GDM1 (cell line): ENCODE measurements around the gene INTS1.

Experiments used
- DNase-seq: peaks from one replicate; lab custom pipeline; 2025; lab: John Stamatoyannopoulos, UW

INTS1 gene

GRCh38 chr7:1503816-1504775 lies at the start of gene INTS1:
Gene INTS1 (minus strand): TSS chr7:1504389. CDS start chr7:1503960, 429 bp downstream.
- DNase-seq = peak; percentile 84

DNA sequence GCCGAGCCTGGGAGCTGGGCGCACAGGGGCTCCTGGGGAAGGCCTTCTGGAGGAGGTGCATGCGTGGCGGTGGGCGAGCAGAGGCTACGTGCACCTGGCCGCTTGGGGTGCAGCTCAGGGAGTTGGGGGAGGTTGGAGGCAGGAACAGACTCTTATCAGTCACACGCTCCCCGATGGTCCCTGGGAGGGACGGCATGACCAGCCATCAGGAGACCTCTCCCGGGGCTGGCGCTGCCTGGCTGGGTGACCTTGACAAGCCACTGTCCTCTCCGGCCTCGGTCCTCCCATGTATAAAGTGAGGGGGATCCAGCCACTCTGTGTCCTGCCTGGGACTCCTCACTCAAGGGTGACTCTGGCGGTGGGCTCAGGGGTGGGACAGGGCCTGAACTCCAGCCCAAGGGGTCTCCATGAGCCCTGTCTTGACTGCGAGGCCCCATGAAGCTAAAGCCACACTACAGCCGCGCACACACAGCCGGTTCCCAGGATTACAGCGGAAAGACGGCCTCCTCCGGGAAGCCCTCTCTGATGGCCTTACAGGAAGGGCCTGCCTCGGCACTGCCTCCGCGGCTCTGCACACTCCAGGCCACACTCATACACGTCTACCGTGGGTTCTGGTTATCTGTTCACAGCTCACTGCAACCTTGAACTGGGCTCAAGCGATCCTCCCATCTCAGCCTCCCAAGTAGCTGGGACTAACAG lies 49.5 kb upstream of the INTS1 start:
- DNase-seq = no peak

- DNase-seq = no peak
Measured at GRCh38 chr7:1552200-1552599, 48.0 kb upstream of the INTS1 start.

- DNase-seq = no peak
Measured at GRCh38 chr7:1550846-1551155, 46.6 kb upstream of the INTS1 start.

DNA sequence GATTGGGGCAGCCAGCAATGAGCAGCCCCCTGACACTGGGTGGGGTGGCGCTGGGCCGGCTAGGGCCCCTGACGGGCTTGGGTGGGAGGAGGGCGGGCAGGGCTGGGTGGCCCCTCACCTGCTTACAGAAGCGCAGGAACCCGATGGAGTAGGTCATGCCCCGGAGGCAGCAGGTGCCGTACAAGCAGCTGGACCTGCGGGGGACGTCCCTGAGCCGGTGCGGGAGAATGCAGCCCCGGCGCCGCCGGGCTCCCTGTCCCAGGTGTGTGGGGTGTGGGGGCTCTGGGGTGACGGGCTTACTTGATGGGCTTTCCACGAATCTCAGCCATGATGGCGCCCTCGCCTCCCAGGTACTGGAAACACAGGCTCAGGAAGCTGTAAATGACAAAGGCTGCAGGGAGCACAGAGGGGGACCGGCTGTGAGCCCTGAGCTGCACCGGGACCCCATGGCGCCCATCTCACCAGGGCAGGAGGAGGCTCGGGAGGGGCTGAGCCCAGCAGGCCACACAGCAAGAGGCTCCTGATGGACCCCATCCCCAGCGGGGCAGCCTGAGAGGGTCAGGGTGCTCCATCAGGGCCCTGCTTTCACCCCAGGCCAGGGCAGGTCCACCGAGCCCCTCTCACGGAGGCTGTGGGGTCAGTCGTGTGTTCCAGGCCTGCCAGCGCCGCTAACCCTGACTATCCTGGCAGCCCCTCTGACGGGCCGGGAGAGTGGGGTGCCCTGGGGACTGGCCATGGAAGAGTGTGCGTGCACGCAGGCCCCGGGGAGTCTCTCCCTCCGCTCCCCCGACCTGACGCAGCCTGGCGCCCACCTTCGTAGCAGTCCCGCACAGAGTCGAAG lies 46.0 kb upstream of the INTS1 start:
- DNase-seq = no peak

GRCh38 chr7:1549357-1550004 lies 45.3 kb upstream of the INTS1 start:
- no peak for DNase-seq

GRCh38 chr7:1548944-1549343 lies 44.8 kb upstream of the INTS1 start:
- DNase-seq = no peak

- no peak for DNase-seq
Measured at GRCh38 chr7:1548438-1548831, 44.2 kb upstream of the INTS1 start.

DNA sequence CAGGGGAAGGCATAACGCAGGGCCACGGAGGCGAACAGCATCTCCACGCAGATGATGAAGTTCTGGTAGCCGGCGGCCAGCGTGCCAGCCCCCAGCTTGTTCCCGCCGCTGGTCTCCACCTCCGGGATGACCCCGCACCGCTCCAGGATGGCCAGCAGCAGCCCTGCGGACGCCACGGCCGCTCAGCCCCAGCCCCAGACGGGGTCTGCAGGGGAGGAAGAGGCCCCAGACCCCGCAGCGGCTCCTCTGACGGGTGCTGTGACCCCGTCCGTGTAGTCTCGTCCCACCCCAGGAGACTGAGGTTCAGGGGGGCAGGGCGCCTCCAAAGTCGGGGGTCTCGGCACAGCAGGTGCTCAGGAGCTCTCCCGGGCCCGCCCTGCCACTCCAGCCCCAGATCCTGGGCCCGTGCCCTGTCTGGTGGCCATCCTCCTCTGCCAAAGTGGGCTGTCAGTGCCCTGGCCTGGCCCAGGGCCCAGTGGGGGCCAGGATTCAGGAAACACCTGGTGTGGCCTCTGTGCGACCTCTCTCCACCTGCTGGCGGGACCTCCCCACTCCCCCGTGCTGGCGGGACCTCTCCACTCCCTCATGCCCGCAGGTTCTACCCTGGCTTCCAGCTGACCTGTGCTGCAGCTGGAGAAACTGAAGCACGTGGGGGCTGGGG lies 43.7 kb upstream of the INTS1 start:
- DNase-seq = no peak

- no peak for DNase-seq
Measured at GRCh38 chr7:1546909-1547776, 43.0 kb upstream of the INTS1 start.

DNA sequence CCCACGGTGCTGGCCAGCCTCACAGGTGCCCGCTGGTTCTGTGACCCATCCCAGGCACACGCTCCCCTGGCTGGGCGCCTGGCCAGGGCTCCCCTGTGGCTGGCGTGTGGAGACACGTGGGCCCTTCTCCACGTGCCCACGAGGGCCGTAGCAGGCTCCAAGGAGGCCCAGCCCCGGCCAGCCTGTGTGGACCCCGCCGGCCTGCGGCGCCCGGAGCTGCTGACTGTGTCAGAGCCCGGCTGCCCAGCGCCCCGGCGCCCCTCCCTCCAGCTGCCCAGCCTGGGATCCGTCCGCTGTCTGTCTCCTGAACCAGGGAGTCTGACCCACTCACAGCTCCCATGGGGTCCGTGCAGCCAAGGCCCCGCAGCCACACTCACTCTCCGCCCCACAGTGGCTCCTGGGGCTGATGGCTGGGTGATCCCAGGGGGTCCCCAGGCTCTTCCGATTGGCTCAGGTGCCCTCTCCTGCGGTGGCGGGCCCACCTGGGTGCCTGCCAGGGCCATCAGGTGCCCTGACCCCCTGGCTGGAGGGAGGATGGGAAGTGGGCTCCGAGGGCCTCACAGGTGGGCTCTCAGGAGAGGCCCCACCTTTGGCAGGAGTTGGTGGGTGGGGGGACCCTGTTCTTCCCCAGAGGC lies 42.2 kb upstream of the INTS1 start:
- DNase-seq = no peak

GRCh38 chr7:1545417-1546246 lies 41.4 kb upstream of the INTS1 start:
- no peak for DNase-seq

GRCh38 chr7:1544896-1545416 lies 40.8 kb upstream of the INTS1 start:
- no peak for DNase-seq

- no peak for DNase-seq
Measured at GRCh38 chr7:1544178-1544895, 40.1 kb upstream of the INTS1 start.

GRCh38 chr7:1543826-1544177 lies 39.6 kb upstream of the INTS1 start:
- DNase-seq = no peak

DNA sequence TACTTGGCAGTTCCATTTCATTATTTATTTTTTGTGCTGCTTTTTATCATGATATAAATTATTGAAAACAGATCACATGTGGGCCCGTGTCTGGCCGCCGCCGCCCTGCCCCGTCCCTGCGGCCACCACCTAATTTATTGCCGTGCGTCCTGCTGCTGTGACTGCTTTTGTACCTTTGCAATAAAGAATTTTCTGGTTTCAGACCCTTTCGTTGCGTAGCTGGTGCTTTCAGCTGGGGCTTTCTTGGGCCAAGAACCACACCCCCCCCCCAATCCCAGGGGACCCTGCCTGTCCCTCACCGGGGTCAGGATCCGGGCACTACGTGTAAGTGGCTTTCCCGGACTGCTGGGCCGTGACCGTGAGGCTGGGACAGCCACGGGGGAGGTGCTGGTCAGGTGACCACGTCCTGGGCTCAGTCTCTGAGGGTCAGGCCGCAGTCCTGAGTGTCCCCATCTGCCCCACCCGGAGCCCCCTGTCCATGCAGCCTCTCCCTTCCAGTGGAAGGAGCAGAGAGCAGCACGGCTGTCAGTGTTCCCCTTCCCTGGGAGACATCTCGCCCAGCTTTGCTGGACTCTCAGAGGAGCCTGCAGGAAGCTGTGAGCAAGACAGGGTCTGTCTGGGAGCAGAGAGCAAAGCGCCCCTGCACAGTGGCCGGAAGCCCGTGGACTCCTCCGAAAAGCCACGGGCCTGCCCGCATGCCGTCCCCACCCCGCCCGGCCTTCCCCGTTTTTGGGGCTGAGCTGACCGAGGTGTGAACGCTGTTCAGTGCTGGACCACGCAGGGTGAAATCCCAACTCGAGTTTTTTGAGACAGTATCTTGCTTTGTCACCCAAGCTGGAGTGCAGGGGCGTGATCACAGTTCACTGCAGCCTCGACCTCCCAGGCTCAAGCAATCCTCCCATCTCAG lies 38.9 kb upstream of the INTS1 start:
- DNase-seq = no peak

DNA sequence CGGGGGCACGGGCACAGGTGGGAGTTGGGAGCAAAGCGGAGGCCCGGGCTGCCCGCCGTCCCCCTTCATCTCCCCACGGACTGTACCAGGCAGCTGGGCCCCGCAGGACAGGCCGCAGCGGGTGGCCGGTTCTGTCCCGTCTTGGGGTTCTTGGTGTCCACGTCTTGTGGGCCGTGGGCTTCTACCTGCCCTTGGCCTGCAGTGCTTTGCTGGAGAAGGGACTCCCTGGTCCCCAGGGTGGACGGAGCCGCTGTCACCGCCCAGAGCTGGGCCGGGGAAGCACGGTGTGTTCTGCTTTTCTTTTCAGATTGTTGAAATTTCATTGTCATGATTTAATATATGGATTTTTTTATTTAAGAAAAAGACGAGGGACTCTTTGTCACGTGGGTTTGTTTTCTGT lies 38.1 kb upstream of the INTS1 start:
- no peak for DNase-seq
